ENCODE data around the gene ABCC4. TPM values are rescaled to one million over a fixed set of nuclear protein-coding genes. Genes with fewer than 3 reads are reported as not detected.

ABCC4 gene
- total and polyA plus RNA-seq, 2 donors (not counting 1 experiment from before 2014, with no cell fraction given), result 1.8 to 7.1 TPM

- ATAC-seq (ENCODE audit: low read depth) (no peak), DNase-seq (no peak)
- ChIA-PET POLR2A (no interaction called here), CTCF (no interaction called here)
- H3K9me3 ChIP-seq (ENCODE audit: control extremely low read depth in 1 of 3, control insufficient read depth in 2 of 3, insufficient read depth in 1 of 3, low read length in 2 of 3), result peaks cover 0 to 1% (median 0%) of the 10 kb centered on the region in 3 donors
- H3K4me1 Mint-ChIP-seq, result no peaks in the 10 kb centered on the region
- no peaks in the 10 kb centered on the region for H4K20me1 ChIP-seq (ENCODE audit: control insufficient read depth, insufficient read depth, low read length, poor library complexity, severe bottlenecking)
- no peaks in the 10 kb centered on the region for H3K36me3 ChIP-seq (replicated peaks in 1 of 2; ENCODE audit: control extremely low read depth in 1 of 2, control insufficient read depth in 1 of 2, extremely low read depth in 1 of 2, insufficient read depth in 2 of 2, low read length in 1 of 2)
- intact Hi-C loops (cut with micrococcal nuclease), result no loop called here
- TF ChIP-seq CTCF (IDR thresholded peaks at IDR 0.05) (no peak), EZH2 (IDR thresholded peaks at IDR 0.05; ENCODE audit: borderline replicate concordance, insufficient read depth, low read depth, low read length, poor library complexity, severe bottlenecking) (no peak)
- no peak overlapping the region for H3K4me2 ChIP-seq (replicated peaks; ENCODE audit: low read depth, low read length, poor library complexity, severe bottlenecking)
- no peak overlapping the region for H3K9ac ChIP-seq (ENCODE audit: low read length)
- no peaks in the 10 kb centered on the region for H3K27me3 ChIP-seq (replicated peaks in 1 of 4; ENCODE audit: control extremely low read depth in 1 of 4, control insufficient read depth in 3 of 4, insufficient read depth in 4 of 4, low read length in 3 of 4)
- H3K4me1 ChIP-seq (ENCODE audit: control insufficient read depth in 2 of 2, insufficient read depth in 2 of 2, low read length in 2 of 2), result no peaks in the 10 kb centered on the region
- H2AFZ ChIP-seq (ENCODE audit: insufficient read depth, low read depth, low read length, poor library complexity, severe bottlenecking), result no peak overlapping the region
- H3K27ac ChIP-seq (ENCODE audit: low read length in 2 of 2), result no peak overlapping the region
- no peaks in the 10 kb centered on the region for H3K79me2 ChIP-seq (ENCODE audit: control insufficient read depth, insufficient read depth, low read length)
- H3K9me3 Mint-ChIP-seq (ENCODE audit: insufficient read depth), result no peaks in the 10 kb centered on the region
- H3K4me3 ChIP-seq (ENCODE audit: control extremely low read depth in 1 of 5, extremely low read depth in 1 of 5, insufficient read depth in 1 of 5, low read depth in 2 of 5, low read length in 4 of 5), result no peak overlapping the region
- WGBS (ENCODE audit: insufficient coverage), result 93% methylated on average over 6 of the region's 6 CpGs
- H3K27me3 Mint-ChIP-seq, result no peaks in the 10 kb centered on the region
- no peak overlapping the region for H3K27ac Mint-ChIP-seq
- H3K4me3 Mint-ChIP-seq, result no peak overlapping the region
Observed at GRCh38 chr13:95099541-95099940, 201.7 kb downstream of the ABCC4 start.

- ChIA-PET POLR2A (no interaction called here), CTCF (no interaction called here)
- Histone ChIP-seq H4K20me1 (ENCODE audit: control insufficient read depth, insufficient read depth, low read length, poor library complexity, severe bottlenecking) (no peaks in the 10 kb centered on the region), H3K9me3 (ENCODE audit: control extremely low read depth in 1 of 3, control insufficient read depth in 2 of 3, insufficient read depth in 1 of 3, low read length in 2 of 3) (peaks cover 0 to 1% (median 0%) of the 10 kb centered on the region in 3 donors), H3K4me2 (replicated peaks; ENCODE audit: low read depth, low read length, poor library complexity, severe bottlenecking) (no peak overlapping the region), H3K27me3 (replicated peaks in 1 of 4; ENCODE audit: control extremely low read depth in 1 of 4, control insufficient read depth in 3 of 4, insufficient read depth in 4 of 4, low read length in 3 of 4) (no peaks in the 10 kb centered on the region), H3K79me2 (ENCODE audit: control insufficient read depth, insufficient read depth, low read length) (no peaks in the 10 kb centered on the region), H3K9ac (ENCODE audit: low read length) (no peak overlapping the region), H3K27ac (ENCODE audit: low read length in 2 of 2) (no peak overlapping the region), H3K4me1 (ENCODE audit: control insufficient read depth in 2 of 2, insufficient read depth in 2 of 2, low read length in 2 of 2) (no peaks in the 10 kb centered on the region), H3K36me3 (replicated peaks in 1 of 2; ENCODE audit: control extremely low read depth in 1 of 2, control insufficient read depth in 1 of 2, extremely low read depth in 1 of 2, insufficient read depth in 2 of 2, low read length in 1 of 2) (no peaks in the 10 kb centered on the region), H3K4me3 (ENCODE audit: control extremely low read depth in 1 of 5, extremely low read depth in 1 of 5, insufficient read depth in 1 of 5, low read depth in 2 of 5, low read length in 4 of 5) (no peak overlapping the region), H2AFZ (ENCODE audit: insufficient read depth, low read depth, low read length, poor library complexity, severe bottlenecking) (no peak overlapping the region)
- H3K9me3 Mint-ChIP-seq (ENCODE audit: insufficient read depth), result no peaks in the 10 kb centered on the region
- no peaks in the 10 kb centered on the region for H3K4me1 Mint-ChIP-seq
- H3K27me3 Mint-ChIP-seq, result no peaks in the 10 kb centered on the region
- H3K27ac Mint-ChIP-seq, result no peak overlapping the region
- H3K4me3 Mint-ChIP-seq, result no peak overlapping the region
- DNase-seq, result no peak
- WGBS (ENCODE audit: insufficient coverage), result no CpG with 5 or more reads among the region's 2 CpGs
- intact Hi-C loops (cut with micrococcal nuclease), result no loop called here
- TF ChIP-seq EZH2 (IDR thresholded peaks at IDR 0.05; ENCODE audit: borderline replicate concordance, insufficient read depth, low read depth, low read length, poor library complexity, severe bottlenecking) (no peak), CTCF (IDR thresholded peaks at IDR 0.05) (no peak)
- ATAC-seq (ENCODE audit: low read depth), result no peak
Observed at GRCh38 chr13:95098916-95099315, 202.3 kb downstream of the ABCC4 start.
